Bronchial epithelial cell (primary cell): ENCODE measurements around the gene MIA2. TPM values are rescaled to one million over a fixed set of nuclear protein-coding genes. Genes with fewer than 3 reads are reported as not detected.

Experiments used
- DNase-seq: peaks from one replicate; pipeline ENCODE4 v3.0.0-alpha.2; 2010; ENCODE audit warnings: low read depth
- FAIRE-seq: peaks from 2 replicates; lab custom pipeline; 2011; peaks lifted over from hg19 to GRCh38; lab: Jason Lieb, UNC
- H3K27me3 ChIP-seq: 2 replicates; pipeline ENCODE4 v1.5.1; 2011; ENCODE audit warnings: low read length; ENCODE audit not compliant: control insufficient read depth, insufficient read depth
- H3K36me3 ChIP-seq: 2 replicates; pipeline ENCODE4 v1.5.1; 2011; ENCODE audit warnings: low read length; ENCODE audit not compliant: control insufficient read depth, insufficient read depth
- H3K4me3 ChIP-seq: 2 replicates; pipeline ENCODE4 v1.5.1; 2011; ENCODE audit warnings: mild to moderate bottlenecking, low read depth, low read length, control low read depth
- total RNA-seq: library from RNA; depleted of rRNA; stranded (reverse); fragments of >200 nt; gene quantifications from 2 replicates; pipeline ENCODE4 v1.2.1, GENCODE V29; 2014
- TF ChIP-seq, protein P1 (sequence below): IDR thresholded peaks from 2 replicates; pipeline ENCODE4 v1.5.1; 2011; ENCODE audit warnings: mild to moderate bottlenecking, moderate library complexity, low read length, control low read depth, inconsistent platforms; ENCODE audit not compliant: insufficient read depth, severe bottlenecking

MIA2 gene
- total RNA-seq, 1 donor from 2014 or later = 41.9 TPM

GRCh38 chr14:39310051-39310450 lies 76.3 kb downstream of the MIA2 start:
- Histone ChIP-seq H3K36me3 (peaks cover 1% of the 10 kb centered on the region), H3K4me3 (no peak overlapping the region), H3K27me3 (no peaks in the 10 kb centered on the region)
- no peak for FAIRE-seq
- TF ChIP-seq, protein P1, sequence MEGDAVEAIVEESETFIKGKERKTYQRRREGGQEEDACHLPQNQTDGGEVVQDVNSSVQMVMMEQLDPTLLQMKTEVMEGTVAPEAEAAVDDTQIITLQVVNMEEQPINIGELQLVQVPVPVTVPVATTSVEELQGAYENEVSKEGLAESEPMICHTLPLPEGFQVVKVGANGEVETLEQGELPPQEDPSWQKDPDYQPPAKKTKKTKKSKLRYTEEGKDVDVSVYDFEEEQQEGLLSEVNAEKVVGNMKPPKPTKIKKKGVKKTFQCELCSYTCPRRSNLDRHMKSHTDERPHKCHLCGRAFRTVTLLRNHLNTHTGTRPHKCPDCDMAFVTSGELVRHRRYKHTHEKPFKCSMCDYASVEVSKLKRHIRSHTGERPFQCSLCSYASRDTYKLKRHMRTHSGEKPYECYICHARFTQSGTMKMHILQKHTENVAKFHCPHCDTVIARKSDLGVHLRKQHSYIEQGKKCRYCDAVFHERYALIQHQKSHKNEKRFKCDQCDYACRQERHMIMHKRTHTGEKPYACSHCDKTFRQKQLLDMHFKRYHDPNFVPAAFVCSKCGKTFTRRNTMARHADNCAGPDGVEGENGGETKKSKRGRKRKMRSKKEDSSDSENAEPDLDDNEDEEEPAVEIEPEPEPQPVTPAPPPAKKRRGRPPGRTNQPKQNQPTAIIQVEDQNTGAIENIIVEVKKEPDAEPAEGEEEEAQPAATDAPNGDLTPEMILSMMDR = no peak
- DNase-seq = no peak

DNA sequence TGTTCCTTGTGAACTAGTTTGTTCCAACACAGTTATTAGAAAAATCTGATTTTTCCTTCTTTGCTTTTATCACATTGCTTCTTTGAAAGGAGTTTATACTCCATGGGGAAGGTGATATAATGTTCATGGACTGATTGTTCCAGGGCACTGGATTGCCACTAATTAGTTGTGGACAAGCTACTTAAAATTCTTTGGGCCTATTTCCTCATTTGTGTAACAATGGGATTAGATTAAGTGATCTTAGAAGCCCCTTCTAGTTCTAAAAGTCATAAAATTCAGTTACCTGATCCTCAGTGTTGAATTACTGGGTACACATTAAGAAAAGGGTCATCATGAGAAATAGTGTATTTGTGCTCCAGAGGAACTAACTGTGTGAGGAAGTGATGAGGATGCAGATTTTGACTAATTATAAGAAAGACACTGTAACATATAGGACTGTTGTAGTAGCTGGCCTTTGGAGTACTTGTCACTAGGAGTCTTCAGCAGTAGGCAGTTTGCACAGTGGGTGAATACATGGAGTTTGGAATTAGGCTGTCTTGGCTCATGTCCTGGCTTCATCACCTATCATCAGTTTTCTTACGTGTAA lies 82.2 kb downstream of the MIA2 start:
- TF ChIP-seq, protein P1 = no peak
- Histone ChIP-seq H3K36me3 (peaks cover 5% of the 10 kb centered on the region), H3K27me3 (no peaks in the 10 kb centered on the region), H3K4me3 (no peak overlapping the region)
- FAIRE-seq (no peak), DNase-seq (no peak)

- Histone ChIP-seq H3K27me3 (no peaks in the 10 kb centered on the region), H3K36me3 (peaks cover 5% of the 10 kb centered on the region), H3K4me3 (no peak overlapping the region)
- FAIRE-seq (peak; percentile 55), DNase-seq (no peak)
- TF ChIP-seq, protein P1 = no peak
These were observed 83.3 kb downstream of the MIA2 start for GRCh38 chr14:39316830-39317553.

GRCh38 chr14:39318574-39318973 lies 84.9 kb downstream of the MIA2 start:
- Histone ChIP-seq H3K36me3 (peaks cover 6% of the 10 kb centered on the region), H3K27me3 (no peaks in the 10 kb centered on the region), H3K4me3 (no peak overlapping the region)
- TF ChIP-seq, protein P1 = no peak
- DNase-seq (no peak), FAIRE-seq (no peak)

- Histone ChIP-seq H3K27me3 (no peaks in the 10 kb centered on the region), H3K36me3 (peaks cover 6% of the 10 kb centered on the region), H3K4me3 (no peak overlapping the region)
- TF ChIP-seq, protein P1 = no peak
- DNase-seq = no peak
- no peak for FAIRE-seq
These were observed 85.7 kb downstream of the MIA2 start for GRCh38 chr14:39319381-39319780.

DNA sequence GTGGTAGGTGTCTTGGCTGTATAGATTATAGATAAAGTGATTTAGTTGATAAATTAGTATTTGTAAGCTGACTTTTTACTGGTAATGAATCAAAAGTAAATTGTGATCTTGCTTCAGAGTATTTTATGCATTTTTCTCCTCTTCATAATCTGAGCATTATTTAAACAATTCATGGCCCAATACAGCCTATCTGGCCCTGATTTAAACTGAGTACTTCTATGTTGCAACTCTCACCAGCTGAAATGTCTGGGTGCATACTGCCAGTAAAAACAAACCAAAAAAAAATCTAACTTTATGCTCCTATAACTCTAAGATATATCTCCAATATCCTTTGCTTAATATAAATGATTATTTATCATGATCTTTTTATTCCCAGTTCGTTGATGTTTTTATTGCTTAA lies 86.6 kb downstream of the MIA2 start:
- DNase-seq = no peak
- Histone ChIP-seq H3K36me3 (peaks cover 6% of the 10 kb centered on the region), H3K27me3 (no peaks in the 10 kb centered on the region), H3K4me3 (no peak overlapping the region)
- TF ChIP-seq, protein P1 = no peak
- FAIRE-seq = no peak
